Measurements from ENCODE around the gene RMND5B.

Gene RMND5B

GRCh38 chr5:178119915-178120606 is 10.8 kb upstream of the RMND5B start:
- H3K27ac ChIP-seq (ENCODE audit: low read depth, low read length) = peak overlapping the region; percentile 97
- H3F3A ChIP-seq (ENCODE audit: control insufficient read depth, insufficient read depth) = peaks cover 40% of the 10 kb centered on the region
- H3K36me3 ChIP-seq (ENCODE audit: control insufficient read depth, low read length) = peaks cover 87% of the 10 kb centered on the region
- peaks cover 90% of the 10 kb centered on the region for H3K79me2 ChIP-seq (ENCODE audit: control insufficient read depth, low read length)
- no peaks in the 10 kb centered on the region for H3K9me2 ChIP-seq (replicated peaks; ENCODE audit: control insufficient read depth, low read length)
- peak overlapping the region; percentile 96 for H3K4me2 ChIP-seq (ENCODE audit: low read length)
- TF ChIP-seq CTCF (IDR thresholded peaks at IDR 0.05; ENCODE audit: low read depth, low read length, poor library complexity, severe bottlenecking) = no peak
- TF ChIP-seq EZH2phosphoT487 (IDR thresholded peaks at IDR 0.05; ENCODE audit: borderline replicate concordance, low read length) = no peak
- peaks cover 91% of the 10 kb centered on the region for H3K4me1 ChIP-seq (ENCODE audit: control insufficient read depth, low read length)
- no peaks in the 10 kb centered on the region for H3K9me3 ChIP-seq (ENCODE audit: control insufficient read depth, insufficient read depth, low read length)
- H4K20me1 ChIP-seq (ENCODE audit: control insufficient read depth, insufficient read depth, low read depth, low read length) = peaks cover 29% of the 10 kb centered on the region
- peak overlapping the region; percentile 99 for H3K4me3 ChIP-seq (ENCODE audit: low read length)
- H3K27me3 ChIP-seq (ENCODE audit: control insufficient read depth, low read length) = no peaks in the 10 kb centered on the region

- peak overlapping the region; percentile 97 for H3K27ac ChIP-seq (ENCODE audit: low read depth, low read length)
- H3K79me2 ChIP-seq (ENCODE audit: control insufficient read depth, low read length) = peaks cover 83% of the 10 kb centered on the region
- peaks cover 84% of the 10 kb centered on the region for H3K4me1 ChIP-seq (ENCODE audit: control insufficient read depth, low read length)
- H4K20me1 ChIP-seq (ENCODE audit: control insufficient read depth, insufficient read depth, low read depth, low read length) = peaks cover 29% of the 10 kb centered on the region
- H3K4me2 ChIP-seq (ENCODE audit: low read length) = peak overlapping the region; percentile 96
- peaks cover 85% of the 10 kb centered on the region for H3K36me3 ChIP-seq (ENCODE audit: control insufficient read depth, low read length)
- no peaks in the 10 kb centered on the region for H3K9me2 ChIP-seq (replicated peaks; ENCODE audit: control insufficient read depth, low read length)
- peak overlapping the region; percentile 99 for H3K4me3 ChIP-seq (ENCODE audit: low read length)
- no peaks in the 10 kb centered on the region for H3K9me3 ChIP-seq (ENCODE audit: control insufficient read depth, insufficient read depth, low read length)
- no peaks in the 10 kb centered on the region for H3K27me3 ChIP-seq (ENCODE audit: control insufficient read depth, low read length)
- TF ChIP-seq CTCF (IDR thresholded peaks at IDR 0.05; ENCODE audit: low read depth, low read length, poor library complexity, severe bottlenecking) (peak; percentile 90), EZH2phosphoT487 (IDR thresholded peaks at IDR 0.05; ENCODE audit: borderline replicate concordance, low read length) (no peak)
- peaks cover 40% of the 10 kb centered on the region for H3F3A ChIP-seq (ENCODE audit: control insufficient read depth, insufficient read depth)
Measured at GRCh38 chr5:178120607-178121357, 10.0 kb upstream of the RMND5B start.

- Histone ChIP-seq H3F3A (ENCODE audit: control insufficient read depth, insufficient read depth) (peaks cover 38% of the 10 kb centered on the region), H3K27me3 (ENCODE audit: control insufficient read depth, low read length) (no peaks in the 10 kb centered on the region), H3K4me3 (ENCODE audit: low read length) (peak overlapping the region; percentile 71), H3K9me3 (ENCODE audit: control insufficient read depth, insufficient read depth, low read length) (no peaks in the 10 kb centered on the region), H3K9me2 (replicated peaks; ENCODE audit: control insufficient read depth, low read length) (no peaks in the 10 kb centered on the region), H3K4me1 (ENCODE audit: control insufficient read depth, low read length) (peaks cover 76% of the 10 kb centered on the region), H3K79me2 (ENCODE audit: control insufficient read depth, low read length) (peaks cover 74% of the 10 kb centered on the region), H3K4me2 (ENCODE audit: low read length) (peak overlapping the region; percentile 96), H3K27ac (ENCODE audit: low read depth, low read length) (peak overlapping the region; percentile 97), H4K20me1 (ENCODE audit: control insufficient read depth, insufficient read depth, low read depth, low read length) (peaks cover 29% of the 10 kb centered on the region), H3K36me3 (ENCODE audit: control insufficient read depth, low read length) (peaks cover 85% of the 10 kb centered on the region)
- no peak for TF ChIP-seq EZH2phosphoT487 (IDR thresholded peaks at IDR 0.05; ENCODE audit: borderline replicate concordance, low read length)
- no peak for TF ChIP-seq CTCF (IDR thresholded peaks at IDR 0.05; ENCODE audit: low read depth, low read length, poor library complexity, severe bottlenecking)
Measured at GRCh38 chr5:178121391-178122276, 9.2 kb upstream of the RMND5B start.

All from DOHH2 (cell line).